H54 (cell line): Measurements from ENCODE around the gene PRMT3.
"Not testable (repeated sequence)": the region's sequence is repeated elsewhere in the genome, so short reads cannot be mapped to it uniquely, and the experiment has no call there.

Experiments
- DNase-seq: peaks from one replicate; pipeline ENCODE4 v3.0.0; 2011; ENCODE audit warnings: low spot score, mixed read lengths; ENCODE audit not compliant: insufficient read length
- FAIRE-seq: peaks from 3 replicates; lab custom pipeline; 2011; peaks lifted over from hg19 to GRCh38; lab: Jason Lieb, UNC
- POLR2A ChIP-seq: IDR thresholded peaks from 2 replicates; pipeline ENCODE4 v1.6.1; 2011; ENCODE audit warnings: low read depth, mild to moderate bottlenecking, low read length

The PRMT3 gene

GRCh38 chr11:20458905-20459632 is 71.6 kb downstream of the PRMT3 start:
- FAIRE-seq (no peak), DNase-seq (no peak)
- no peak for TF ChIP-seq POLR2A

GRCh38 chr11:20459865-20460264 is 72.3 kb downstream of the PRMT3 start:
- DNase-seq (no peak), FAIRE-seq (no peak)
- TF ChIP-seq POLR2A: no peak

DNA sequence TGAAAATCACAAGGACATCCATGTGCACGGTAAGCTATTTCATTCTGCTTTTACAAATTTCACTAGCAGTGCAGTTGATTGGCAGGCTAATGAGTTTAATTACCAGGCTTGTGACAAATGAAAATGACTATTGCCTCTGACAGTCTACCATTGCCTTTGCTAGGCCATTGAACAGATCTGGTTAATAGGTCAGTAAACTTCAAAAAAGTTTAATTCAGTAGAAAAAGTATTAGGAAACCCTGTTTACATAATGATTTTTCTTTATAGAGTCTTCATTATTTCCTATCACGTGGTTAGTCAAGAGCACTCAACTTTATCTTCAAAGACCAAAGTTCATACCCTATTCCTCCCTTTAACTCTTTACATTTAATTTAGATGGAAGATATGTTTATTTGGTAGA is 77.0 kb downstream of the PRMT3 start:
- TF ChIP-seq POLR2A: no peak
- DNase-seq (no peak), FAIRE-seq (no peak)

GRCh38 chr11:20467487-20468185 is 80.1 kb downstream of the PRMT3 start:
- no peak for TF ChIP-seq POLR2A
- DNase-seq (no peak), FAIRE-seq (no peak)

DNA sequence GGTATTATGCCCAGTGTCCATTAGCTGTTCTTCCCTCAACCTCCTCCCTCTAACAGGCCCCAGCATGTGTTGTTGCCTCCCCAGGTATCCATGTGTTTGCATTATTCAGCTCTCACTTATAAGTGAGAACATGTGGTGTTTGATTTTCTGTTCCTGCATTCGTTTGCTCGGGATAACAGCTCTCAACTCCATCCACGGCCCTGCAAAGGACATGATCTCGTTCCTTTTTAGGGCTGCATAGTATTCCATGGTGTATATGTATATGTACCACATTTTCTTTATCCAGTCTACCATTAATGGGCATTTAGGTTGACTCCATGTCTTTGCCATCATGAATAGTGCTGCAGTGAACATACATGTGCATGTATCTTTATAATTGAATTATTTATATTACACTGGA is 82.8 kb downstream of the PRMT3 start:
- peak; percentile 41 for FAIRE-seq
- no peak for DNase-seq
- TF ChIP-seq POLR2A: no peak

GRCh38 chr11:20471929-20472328 is 84.4 kb downstream of the PRMT3 start:
- not testable (repeated sequence) for FAIRE-seq

DNA sequence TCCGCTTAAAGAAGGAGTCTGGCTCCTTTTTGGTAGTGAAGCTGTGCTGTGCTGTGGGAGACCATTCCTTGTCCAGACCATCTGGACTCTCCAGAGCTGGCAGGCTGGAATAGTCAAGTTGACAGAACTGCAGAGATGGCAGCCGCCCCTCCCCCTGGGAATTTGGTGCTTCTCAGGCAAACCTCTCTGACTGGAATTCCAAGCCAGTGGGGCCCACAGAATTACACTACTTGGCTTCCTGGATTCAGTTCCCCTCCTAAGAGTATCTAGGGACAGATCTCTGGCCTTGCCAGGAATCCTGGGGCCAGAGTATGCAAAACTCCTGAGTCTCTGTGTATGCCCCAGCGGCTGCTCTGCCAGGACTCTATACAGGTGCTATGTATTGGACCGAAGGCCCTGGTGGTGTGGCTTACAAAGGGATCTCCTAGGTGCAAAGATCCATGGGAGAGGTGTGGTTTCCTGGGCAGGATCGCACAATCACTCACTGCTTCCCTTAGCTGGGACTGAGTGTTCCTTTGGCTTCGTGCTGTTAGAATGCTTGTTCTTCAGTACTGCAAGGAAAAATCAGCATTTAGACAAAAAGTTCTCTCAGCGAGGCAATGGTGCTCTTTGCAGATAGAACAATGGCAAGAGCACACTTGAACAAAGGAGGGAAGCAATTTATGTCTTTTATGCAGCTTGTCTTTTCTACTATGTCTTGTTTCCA is 86.8 kb downstream of the PRMT3 start:
- DNase-seq: no peak
- FAIRE-seq: no peak
- no peak for TF ChIP-seq POLR2A

More at GRCh38 chr11:20471929-20472328, 84.4 kb downstream of the PRMT3 start:
- DNase-seq: not testable (repeated sequence)

DNA sequence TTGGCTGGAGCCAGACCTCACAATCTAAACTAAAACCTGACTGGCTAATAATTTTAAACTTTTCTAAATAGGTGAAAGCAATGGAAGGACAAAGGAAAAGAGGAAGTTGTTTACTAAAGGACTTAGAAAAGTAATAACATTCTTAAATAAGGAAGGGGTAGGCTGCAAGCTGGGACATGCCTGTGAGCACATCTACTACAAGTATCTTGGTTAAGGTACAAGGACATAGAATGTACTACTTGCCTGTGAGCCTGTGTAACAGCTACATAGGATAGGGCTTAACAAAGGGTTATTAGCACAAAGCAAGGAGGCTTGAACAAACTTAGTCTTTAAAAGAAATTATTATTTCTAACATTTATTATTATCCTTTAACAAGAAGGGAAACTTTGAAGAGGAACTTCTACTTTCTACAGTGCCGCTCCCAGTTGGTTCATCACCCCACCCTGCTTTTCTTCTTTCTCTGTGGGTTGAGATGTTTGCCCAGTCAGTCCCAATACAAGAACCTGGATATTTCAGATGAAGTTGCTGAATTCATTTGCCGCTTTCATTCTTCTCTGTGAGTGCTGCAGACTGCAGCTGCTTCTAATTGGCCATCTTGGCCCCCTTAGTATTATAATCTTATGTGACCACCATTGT is 87.5 kb downstream of the PRMT3 start:
- DNase-seq: no peak
- no peak for FAIRE-seq
- TF ChIP-seq POLR2A: no peak

DNA sequence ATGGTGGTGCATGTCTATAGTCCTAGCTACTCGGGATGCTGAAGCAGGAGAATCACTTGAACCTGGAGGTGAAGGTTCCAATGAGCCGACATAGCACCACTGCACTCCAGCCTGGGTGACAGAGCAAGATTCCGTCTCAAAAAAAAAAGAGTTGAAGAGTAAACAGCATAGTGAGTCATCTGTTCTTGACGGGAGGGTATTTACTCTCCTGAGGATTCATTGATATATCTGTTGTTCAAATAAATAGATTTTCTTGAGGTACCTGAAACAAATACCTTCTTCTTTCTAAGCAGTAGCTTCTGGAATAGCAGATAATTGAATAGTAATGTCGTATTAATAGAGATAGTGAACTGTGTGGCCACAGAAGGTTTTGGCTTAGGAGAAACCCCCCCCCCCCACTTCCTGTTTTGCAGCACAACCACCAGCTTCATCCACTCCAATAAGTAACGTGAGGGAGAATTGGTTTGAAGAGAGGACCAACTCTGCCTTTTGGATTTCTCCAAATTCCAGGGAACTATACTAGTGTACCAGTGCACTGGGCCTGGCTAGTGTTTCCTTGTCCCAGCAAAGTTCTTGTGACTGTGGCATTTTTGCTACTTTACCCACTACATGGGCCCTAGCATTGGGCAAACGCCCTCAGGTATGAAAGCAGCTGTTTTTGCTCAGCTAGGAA is 90.0 kb downstream of the PRMT3 start:
- no peak for DNase-seq
- no peak for TF ChIP-seq POLR2A
- FAIRE-seq: peak; percentile 23

- FAIRE-seq (no peak), DNase-seq (no peak)
- TF ChIP-seq POLR2A: no peak
Measured at GRCh38 chr11:20479513-20479912, 92.0 kb downstream of the PRMT3 start.

DNA sequence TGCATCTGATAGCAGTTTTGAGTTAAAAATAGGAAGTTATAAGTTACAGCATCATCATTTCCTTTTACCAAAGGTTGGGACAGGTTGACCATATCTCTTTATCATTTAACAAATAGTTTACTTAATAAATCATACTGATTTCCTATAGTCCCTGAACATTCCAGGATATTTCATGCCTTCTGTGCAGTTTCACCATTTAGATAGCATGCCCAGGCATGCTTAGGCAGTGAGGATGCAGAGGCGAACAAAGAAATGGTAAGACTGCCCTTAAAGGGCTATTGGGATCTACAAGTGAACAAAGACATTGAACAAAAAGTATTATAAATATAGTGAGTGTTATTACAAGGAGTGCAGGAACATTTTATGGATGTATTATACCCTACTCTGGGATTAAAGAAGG is 96.4 kb downstream of the PRMT3 start:
- TF ChIP-seq POLR2A: no peak
- FAIRE-seq (no peak), DNase-seq (no peak)

- DNase-seq, FAIRE-seq: not testable (repeated sequence)
Measured at GRCh38 chr11:20484416-20484815, 96.9 kb downstream of the PRMT3 start.

DNA sequence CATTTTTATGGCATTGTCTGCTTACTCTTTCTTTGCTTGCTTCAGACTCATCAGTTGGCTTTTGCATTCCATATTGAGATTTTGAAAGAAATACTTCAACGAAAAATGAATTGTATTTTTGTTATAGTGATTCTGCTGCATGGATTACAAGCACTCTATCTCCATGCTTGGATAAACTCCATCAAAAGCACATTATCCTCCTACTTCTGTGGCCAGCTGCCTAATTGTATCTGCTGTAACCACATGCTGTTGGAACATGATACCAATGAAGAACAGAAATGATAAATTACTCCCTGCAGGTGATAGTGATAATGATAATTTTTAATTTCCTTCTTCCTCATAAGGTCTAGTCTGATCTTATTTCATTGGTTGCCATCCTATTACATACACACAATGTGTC is 100.8 kb downstream of the PRMT3 start:
- no peak for FAIRE-seq
- DNase-seq: no peak
- TF ChIP-seq POLR2A: no peak
